ENCODE data around the gene COMMD2. TPM values are rescaled to one million over a fixed set of nuclear protein-coding genes. Genes with fewer than 3 reads are reported as not detected.

COMMD2 gene
- total RNA-seq, 1 donor from 2014 or later, result 47.1 TPM

DNA sequence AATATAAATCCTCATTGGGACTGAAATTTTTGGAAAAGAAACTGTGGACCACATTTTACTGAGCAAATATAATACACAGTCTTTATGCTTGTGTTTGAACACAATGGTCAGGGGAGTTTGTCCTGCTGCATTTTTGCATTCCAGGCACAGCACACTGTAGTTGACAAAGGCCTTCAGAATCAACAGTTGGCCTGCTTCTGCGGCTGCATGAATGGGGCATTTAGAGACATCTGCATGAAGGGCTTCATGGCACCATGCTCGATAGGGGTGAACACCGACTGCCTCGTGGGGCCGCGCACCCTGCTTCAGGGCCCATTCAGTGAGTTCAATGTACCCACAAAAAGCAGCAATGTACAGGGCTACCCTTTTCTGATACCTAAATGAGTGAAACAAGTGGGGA, 15.4 kb upstream of the COMMD2 start:
- no peak overlapping the region for H3K9ac ChIP-seq (ENCODE audit: low read length)
- H2AFZ ChIP-seq (ENCODE audit: low read depth, low read length), result no peak overlapping the region
- H3K4me3 Mint-ChIP-seq (ENCODE audit: unreplicated experiment), result no peak overlapping the region
- H3K4me1 Mint-ChIP-seq (ENCODE audit: low read depth, unreplicated experiment), result no peaks in the 10 kb centered on the region
- peaks cover 12% of the 10 kb centered on the region for H3K27me3 ChIP-seq (ENCODE audit: insufficient read depth, low read length)
- H3K4me1 ChIP-seq (ENCODE audit: insufficient read depth, low read length), result no peaks in the 10 kb centered on the region
- H3K27ac ChIP-seq (ENCODE audit: low read depth, low read length), result no peak overlapping the region
- no peak for TF ChIP-seq EZH2 (IDR thresholded peaks at IDR 0.05; ENCODE audit: insufficient read depth, low read length)
- TF ChIP-seq, protein P1, sequence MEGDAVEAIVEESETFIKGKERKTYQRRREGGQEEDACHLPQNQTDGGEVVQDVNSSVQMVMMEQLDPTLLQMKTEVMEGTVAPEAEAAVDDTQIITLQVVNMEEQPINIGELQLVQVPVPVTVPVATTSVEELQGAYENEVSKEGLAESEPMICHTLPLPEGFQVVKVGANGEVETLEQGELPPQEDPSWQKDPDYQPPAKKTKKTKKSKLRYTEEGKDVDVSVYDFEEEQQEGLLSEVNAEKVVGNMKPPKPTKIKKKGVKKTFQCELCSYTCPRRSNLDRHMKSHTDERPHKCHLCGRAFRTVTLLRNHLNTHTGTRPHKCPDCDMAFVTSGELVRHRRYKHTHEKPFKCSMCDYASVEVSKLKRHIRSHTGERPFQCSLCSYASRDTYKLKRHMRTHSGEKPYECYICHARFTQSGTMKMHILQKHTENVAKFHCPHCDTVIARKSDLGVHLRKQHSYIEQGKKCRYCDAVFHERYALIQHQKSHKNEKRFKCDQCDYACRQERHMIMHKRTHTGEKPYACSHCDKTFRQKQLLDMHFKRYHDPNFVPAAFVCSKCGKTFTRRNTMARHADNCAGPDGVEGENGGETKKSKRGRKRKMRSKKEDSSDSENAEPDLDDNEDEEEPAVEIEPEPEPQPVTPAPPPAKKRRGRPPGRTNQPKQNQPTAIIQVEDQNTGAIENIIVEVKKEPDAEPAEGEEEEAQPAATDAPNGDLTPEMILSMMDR (IDR thresholded peaks at IDR 0.05; ENCODE audit: insufficient read depth, low read depth, low read length), result no peak
- no peak overlapping the region for H3K4me2 ChIP-seq (ENCODE audit: low read length)
- no peak overlapping the region for H3K4me3 ChIP-seq (ENCODE audit: insufficient read depth, low read depth, low read length)
- no peaks in the 10 kb centered on the region for H3K79me2 ChIP-seq (ENCODE audit: insufficient read depth, low read length)
- H3K9me3 Mint-ChIP-seq (ENCODE audit: unreplicated experiment), result no peaks in the 10 kb centered on the region
- no peaks in the 10 kb centered on the region for H3K36me3 ChIP-seq (ENCODE audit: insufficient read depth, low read length)
- no peak for FAIRE-seq
- H3K36me3 Mint-ChIP-seq (ENCODE audit: low read depth, unreplicated experiment), result no peaks in the 10 kb centered on the region
- H3K27me3 Mint-ChIP-seq (ENCODE audit: low read depth, unreplicated experiment), result peaks cover 1% of the 10 kb centered on the region
- H3K27ac Mint-ChIP-seq (ENCODE audit: unreplicated experiment), result no peak overlapping the region
- no peak for DNase-seq (ENCODE audit: low read depth)
- no peaks in the 10 kb centered on the region for H3K9me3 ChIP-seq (ENCODE audit: insufficient read depth, low read depth, low read length)
- H4K20me1 ChIP-seq (ENCODE audit: insufficient read depth, low read length), result no peaks in the 10 kb centered on the region

DNA sequence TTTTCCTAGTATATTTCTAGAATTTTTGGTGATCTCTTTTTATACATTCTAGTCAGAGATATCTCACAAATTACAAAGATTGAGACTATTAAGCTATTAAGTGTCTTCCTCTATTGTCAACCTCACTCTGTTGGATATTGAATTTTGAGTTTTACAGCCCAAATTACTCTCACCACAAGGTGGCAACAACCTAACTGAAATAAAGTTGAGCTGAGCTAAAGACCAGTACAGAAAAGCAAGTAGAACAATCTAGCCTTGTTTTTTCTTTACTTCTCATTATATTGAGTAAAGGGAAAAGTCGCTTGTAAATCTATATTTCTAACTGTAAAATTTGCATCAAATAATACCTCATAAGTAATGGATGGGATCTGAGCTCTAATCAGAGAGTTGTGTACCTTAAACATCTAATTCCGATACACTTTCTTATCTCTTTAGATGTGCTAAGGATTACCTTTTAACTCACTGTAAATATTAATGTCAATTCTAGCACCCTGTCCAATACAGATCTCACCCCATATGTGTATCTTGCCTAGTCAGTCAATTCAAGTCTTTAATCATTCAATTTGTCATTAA, 13.6 kb upstream of the COMMD2 start:
- no peak for TF ChIP-seq EZH2 (IDR thresholded peaks at IDR 0.05; ENCODE audit: insufficient read depth, low read length)
- TF ChIP-seq, protein P1 (IDR thresholded peaks at IDR 0.05; ENCODE audit: insufficient read depth, low read depth, low read length), result peak; percentile 66
- H3K9ac ChIP-seq (ENCODE audit: low read length), result no peak overlapping the region
- H3K27ac Mint-ChIP-seq (ENCODE audit: unreplicated experiment), result no peak overlapping the region
- peak; percentile 83 for FAIRE-seq
- no peak overlapping the region for H3K4me3 ChIP-seq (ENCODE audit: insufficient read depth, low read depth, low read length)
- H3K27me3 Mint-ChIP-seq (ENCODE audit: low read depth, unreplicated experiment), result peaks cover 1% of the 10 kb centered on the region
- no peaks in the 10 kb centered on the region for H3K4me1 Mint-ChIP-seq (ENCODE audit: low read depth, unreplicated experiment)
- H3K79me2 ChIP-seq (ENCODE audit: insufficient read depth, low read length), result no peaks in the 10 kb centered on the region
- H3K27ac ChIP-seq (ENCODE audit: low read depth, low read length), result no peak overlapping the region
- no peaks in the 10 kb centered on the region for H3K9me3 Mint-ChIP-seq (ENCODE audit: unreplicated experiment)
- H3K9me3 ChIP-seq (ENCODE audit: insufficient read depth, low read depth, low read length), result no peaks in the 10 kb centered on the region
- H2AFZ ChIP-seq (ENCODE audit: low read depth, low read length), result no peak overlapping the region
- H3K27me3 ChIP-seq (ENCODE audit: insufficient read depth, low read length), result peaks cover 18% of the 10 kb centered on the region
- H4K20me1 ChIP-seq (ENCODE audit: insufficient read depth, low read length), result no peaks in the 10 kb centered on the region
- no peaks in the 10 kb centered on the region for H3K36me3 ChIP-seq (ENCODE audit: insufficient read depth, low read length)
- no peak overlapping the region for H3K4me3 Mint-ChIP-seq (ENCODE audit: unreplicated experiment)
- DNase-seq (ENCODE audit: low read depth), result peak; percentile 30
- no peaks in the 10 kb centered on the region for H3K36me3 Mint-ChIP-seq (ENCODE audit: low read depth, unreplicated experiment)
- no peaks in the 10 kb centered on the region for H3K4me1 ChIP-seq (ENCODE audit: insufficient read depth, low read length)
- H3K4me2 ChIP-seq (ENCODE audit: low read length), result no peak overlapping the region

DNA sequence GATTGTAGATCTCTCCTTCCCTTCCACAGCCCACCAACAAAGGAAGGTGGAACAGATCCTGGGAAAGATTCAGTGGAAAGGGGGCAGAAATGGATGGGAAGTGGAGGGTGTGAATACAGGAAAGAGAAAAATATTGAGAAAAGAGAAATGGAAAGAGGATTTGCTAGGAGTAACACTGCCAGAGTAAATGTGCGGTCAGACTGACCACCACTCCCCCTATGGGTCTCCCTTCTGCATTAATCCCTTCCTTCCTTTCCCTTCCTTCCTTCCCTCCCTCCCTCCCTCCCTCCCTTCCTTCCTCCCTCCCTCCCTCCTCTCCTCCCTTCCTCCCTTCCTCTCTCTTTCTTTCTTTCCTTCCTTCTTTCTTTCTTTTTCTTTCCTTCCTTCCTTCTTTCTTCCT, 12.0 kb upstream of the COMMD2 start:
- Histone ChIP-seq H3K27ac (ENCODE audit: low read depth, low read length) (no peak overlapping the region), H3K27me3 (ENCODE audit: insufficient read depth, low read length) (peaks cover 25% of the 10 kb centered on the region), H3K4me3 (ENCODE audit: insufficient read depth, low read depth, low read length) (no peak overlapping the region), H3K9ac (ENCODE audit: low read length) (no peak overlapping the region), H3K79me2 (ENCODE audit: insufficient read depth, low read length) (no peaks in the 10 kb centered on the region), H3K9me3 (ENCODE audit: insufficient read depth, low read depth, low read length) (no peaks in the 10 kb centered on the region), H3K36me3 (ENCODE audit: insufficient read depth, low read length) (no peaks in the 10 kb centered on the region), H3K4me1 (ENCODE audit: insufficient read depth, low read length) (no peaks in the 10 kb centered on the region), H4K20me1 (ENCODE audit: insufficient read depth, low read length) (no peaks in the 10 kb centered on the region), H2AFZ (ENCODE audit: low read depth, low read length) (no peak overlapping the region), H3K4me2 (ENCODE audit: low read length) (no peak overlapping the region)
- FAIRE-seq, result no peak
- H3K27me3 Mint-ChIP-seq (ENCODE audit: low read depth, unreplicated experiment), result peaks cover 1% of the 10 kb centered on the region
- H3K9me3 Mint-ChIP-seq (ENCODE audit: unreplicated experiment), result no peaks in the 10 kb centered on the region
- TF ChIP-seq, protein P1 (IDR thresholded peaks at IDR 0.05; ENCODE audit: insufficient read depth, low read depth, low read length), result no peak
- no peak for TF ChIP-seq EZH2 (IDR thresholded peaks at IDR 0.05; ENCODE audit: insufficient read depth, low read length)
- no peak overlapping the region for H3K27ac Mint-ChIP-seq (ENCODE audit: unreplicated experiment)
- no peaks in the 10 kb centered on the region for H3K4me1 Mint-ChIP-seq (ENCODE audit: low read depth, unreplicated experiment)
- no peak overlapping the region for H3K4me3 Mint-ChIP-seq (ENCODE audit: unreplicated experiment)
- H3K36me3 Mint-ChIP-seq (ENCODE audit: low read depth, unreplicated experiment), result no peaks in the 10 kb centered on the region
- no peak for DNase-seq (ENCODE audit: low read depth)

Data from astrocyte (in vitro differentiated cells and primary cell).